NCI-H460 (cell line): ENCODE data around the gene FXR1. TPM values are rescaled to one million over a fixed set of nuclear protein-coding genes. Genes with fewer than 3 reads are reported as not detected.
"Not testable (repeated sequence)": the region's sequence is repeated elsewhere in the genome, so short reads cannot be mapped to it uniquely, and the experiment has no call there.

Experiments used
- DNase-seq: peaks from one replicate; pipeline ENCODE4 v3.0.0-alpha.2; 2016; ENCODE audit warnings: low read depth; ENCODE audit errors: extremely low read depth
- total RNA-seq: library from RNA; depleted of rRNA; stranded (reverse); fragments of >200 nt; shearing (Covaris generic); gene quantifications from 2 replicates; pipeline ENCODE4 v1.2.3, GENCODE V29; 2014; rRNA removed

Gene FXR1
- total RNA-seq, 1 experiment from 2014 or later: 132 TPM

DNA sequence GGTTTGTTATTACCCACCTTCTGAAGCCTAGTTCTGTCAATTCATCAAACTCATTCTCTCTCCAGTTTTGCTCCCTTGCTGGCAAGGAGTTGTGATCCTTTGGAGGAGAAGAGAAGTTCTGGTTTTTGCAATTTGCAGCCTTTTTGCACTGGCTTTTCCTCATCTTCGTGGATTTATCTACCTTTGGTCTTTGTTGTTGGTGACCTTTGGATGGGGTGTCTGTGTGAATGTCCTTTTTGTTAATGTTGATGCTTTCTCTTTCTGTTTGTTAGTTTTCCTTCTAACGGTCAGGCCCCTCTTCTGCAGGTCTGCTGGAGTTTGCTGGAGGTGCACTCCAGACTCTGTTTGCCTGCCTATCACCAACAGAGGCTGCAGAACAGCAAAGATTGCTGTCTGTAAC lies 91.0 kb downstream of the FXR1 start:
- DNase-seq: not testable (repeated sequence)

DNA sequence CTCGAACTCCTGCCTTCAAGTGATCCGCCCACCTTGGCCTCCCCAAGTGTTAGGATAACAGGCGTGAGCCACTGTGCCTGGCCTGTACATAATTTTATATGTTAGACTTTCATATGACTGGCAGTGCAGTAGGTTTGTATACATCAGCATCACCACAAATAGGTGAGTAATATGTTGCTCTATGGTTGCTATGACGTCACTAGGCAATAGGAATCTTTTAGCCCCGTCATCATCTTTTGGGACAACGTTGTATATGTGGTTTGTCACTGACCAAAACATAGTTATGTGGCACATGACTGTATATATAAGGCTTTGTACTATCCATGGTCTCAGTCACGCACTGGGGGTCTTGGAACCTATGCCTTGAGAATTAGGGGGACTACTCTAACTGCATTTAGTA lies 94.1 kb downstream of the FXR1 start:
- DNase-seq: no peak

DNA sequence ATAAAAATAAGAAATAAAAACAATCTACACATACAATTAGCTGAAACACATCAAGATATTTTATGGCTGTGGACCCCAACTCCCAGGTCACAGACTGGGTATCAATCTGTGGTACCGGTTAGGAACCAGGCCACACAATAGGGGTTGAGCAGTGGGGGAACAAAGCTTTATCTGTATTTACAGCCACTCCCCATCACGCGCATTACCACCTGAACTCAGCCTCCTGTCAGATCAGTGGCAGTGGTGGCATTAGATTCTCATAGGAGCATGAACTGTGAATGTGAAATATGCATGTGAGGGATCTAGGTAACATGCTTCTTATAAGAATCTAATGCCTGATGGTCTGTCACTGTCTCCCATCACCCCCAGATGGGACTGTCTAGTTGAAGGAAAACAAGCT lies 94.8 kb downstream of the FXR1 start:
- no peak for DNase-seq

DNA sequence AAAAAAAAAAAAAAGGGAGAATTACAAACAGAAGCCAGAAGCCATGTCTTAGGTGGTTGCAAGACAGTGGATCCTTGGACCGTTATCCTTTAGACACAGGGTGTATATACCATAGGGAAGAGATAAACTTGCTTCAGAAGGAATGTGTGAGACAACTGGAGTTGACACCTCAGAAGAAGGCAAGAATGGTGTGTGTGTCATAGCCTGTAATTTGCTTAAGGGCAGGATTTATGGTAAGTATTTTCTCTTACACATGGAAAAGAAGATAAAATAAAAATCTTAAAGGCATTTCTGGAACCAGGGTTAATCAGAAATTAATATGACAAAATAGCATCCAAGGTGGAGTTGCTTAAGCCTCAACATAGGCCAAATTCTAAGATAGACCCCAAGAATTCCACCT lies 96.3 kb downstream of the FXR1 start:
- no peak for DNase-seq

DNA sequence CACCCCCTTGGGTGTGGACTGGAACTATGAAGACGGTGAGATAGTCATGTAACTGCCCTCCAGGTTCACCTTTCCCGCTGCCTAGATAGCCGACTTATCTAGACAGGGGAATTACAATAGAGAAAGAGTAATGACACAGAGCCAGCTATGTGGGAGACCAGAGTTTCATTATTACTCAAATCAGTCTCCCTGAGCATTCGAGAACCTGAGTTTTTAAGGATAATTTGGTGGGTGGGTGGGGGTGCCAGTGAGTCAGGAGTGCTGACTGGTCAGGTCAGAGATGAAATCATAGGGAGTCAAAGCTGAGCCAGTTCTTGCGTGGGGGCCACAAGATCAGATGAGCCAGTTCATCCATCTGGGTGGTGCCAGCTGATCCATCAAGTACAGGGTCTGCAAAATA lies 96.8 kb downstream of the FXR1 start:
- no peak for DNase-seq

DNA sequence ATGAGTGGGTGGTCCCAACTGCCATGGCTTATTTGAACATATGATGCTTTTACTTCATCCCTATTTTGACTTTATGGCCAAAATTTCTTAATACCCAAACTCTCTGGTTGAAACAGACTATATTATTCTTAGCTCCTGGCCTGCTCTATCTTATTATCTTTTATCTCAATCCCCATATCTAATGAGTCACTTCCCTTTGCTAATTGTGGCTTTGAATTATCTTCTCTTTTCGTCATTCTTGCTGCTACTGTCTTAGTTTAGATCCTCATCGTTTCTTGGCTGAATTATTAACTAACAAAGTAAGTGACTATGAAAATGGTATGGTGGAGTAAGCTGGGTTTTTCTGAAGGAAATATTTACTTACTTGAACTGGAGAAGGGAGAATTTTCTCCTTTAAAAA lies 105.2 kb downstream of the FXR1 start:
- DNase-seq: no peak

DNA sequence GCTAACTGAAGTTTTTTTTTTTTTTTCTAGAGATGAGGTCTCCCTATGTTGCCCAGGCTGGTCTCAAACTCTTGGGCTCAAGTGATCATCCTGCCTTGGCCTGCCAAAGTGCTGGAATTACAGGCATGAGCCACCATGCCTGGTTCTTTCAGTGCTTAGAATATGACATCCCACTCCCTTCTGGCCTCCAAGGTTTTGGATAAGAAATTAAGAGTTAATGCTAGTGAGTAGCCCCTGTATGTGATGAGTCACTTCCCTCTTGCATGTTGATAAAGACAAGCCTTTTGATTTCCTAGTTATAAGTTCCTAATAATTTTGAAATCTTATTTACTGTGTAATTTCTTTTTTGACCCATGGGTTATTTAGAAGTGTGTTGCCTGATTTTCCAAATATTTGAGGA lies 112.7 kb downstream of the FXR1 start:
- no peak for DNase-seq

DNA sequence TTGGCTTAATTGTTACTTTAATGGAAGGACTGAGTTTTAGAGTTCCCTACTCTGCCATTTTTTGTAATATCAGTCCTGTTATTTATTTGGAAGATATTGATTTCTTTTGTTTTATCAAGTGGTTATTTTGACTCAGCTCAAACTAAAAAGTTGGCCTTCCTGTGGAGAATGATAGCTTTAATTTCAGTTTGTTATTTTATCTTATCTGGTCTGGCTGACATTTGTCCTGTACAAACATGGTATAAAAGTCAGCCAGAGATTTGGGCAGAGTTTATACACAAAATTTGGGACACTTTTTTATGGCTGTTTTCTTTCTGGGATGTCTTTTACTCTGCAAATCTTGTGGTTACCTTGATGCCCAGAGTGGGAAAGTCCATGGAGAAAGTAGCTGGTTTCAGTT lies 118.5 kb downstream of the FXR1 start:
- DNase-seq: no peak

Other genes starting within 250 kb of the FXR1 start
- gene CCDC39, start 233.2 kb upstream of the FXR1 start, total RNA-seq: not detected in 2 replicates
- gene DNAJC19, start 77.1 kb downstream of the FXR1 start, total RNA-seq: 39.7 and 39.9 TPM in 2 replicates